Measurements from ENCODE around the gene TESMIN.

Gene TESMIN

GRCh38 chr11:68680541-68681231 lies 70.6 kb downstream of the TESMIN start:
- DNase-seq: no peak

- DNase-seq: no peak
Observed at GRCh38 chr11:68678031-68678441, 73.3 kb downstream of the TESMIN start.

- peak; percentile 78 for DNase-seq
Observed at GRCh38 chr11:68677432-68677831, 73.9 kb downstream of the TESMIN start.

- DNase-seq: no peak
Observed at GRCh38 chr11:68674461-68674860, 76.9 kb downstream of the TESMIN start.

GRCh38 chr11:68673991-68674390 lies 77.3 kb downstream of the TESMIN start:
- no peak for DNase-seq

GRCh38 chr11:68673306-68673945 lies 77.9 kb downstream of the TESMIN start:
- no peak for DNase-seq

- no peak for DNase-seq
Observed at GRCh38 chr11:68670208-68670992, 80.9 kb downstream of the TESMIN start.

GRCh38 chr11:68669301-68670090 lies 81.8 kb downstream of the TESMIN start:
- no peak for DNase-seq

- DNase-seq: no peak
Observed at GRCh38 chr11:68667511-68668500, 83.5 kb downstream of the TESMIN start.

GRCh38 chr11:68666849-68667248 lies 84.5 kb downstream of the TESMIN start:
- DNase-seq: no peak

- no peak for DNase-seq
Observed at GRCh38 chr11:68665436-68665835, 85.9 kb downstream of the TESMIN start.

GRCh38 chr11:68664906-68665305 lies 86.4 kb downstream of the TESMIN start:
- DNase-seq: no peak

GRCh38 chr11:68664141-68664540 lies 87.2 kb downstream of the TESMIN start:
- DNase-seq: no peak

GRCh38 chr11:68663482-68664010 lies 87.8 kb downstream of the TESMIN start:
- no peak for DNase-seq

- DNase-seq: no peak
Observed at GRCh38 chr11:68661697-68662603, 89.4 kb downstream of the TESMIN start.

GRCh38 chr11:68661014-68661413 lies 90.3 kb downstream of the TESMIN start:
- DNase-seq: no peak

- no peak for DNase-seq
Observed at GRCh38 chr11:68660066-68660810, 91.1 kb downstream of the TESMIN start.

GRCh38 chr11:68659158-68659921 lies 92.0 kb downstream of the TESMIN start:
- DNase-seq: peak; percentile 86

- DNase-seq: no peak
Observed at GRCh38 chr11:68658661-68659060, 92.7 kb downstream of the TESMIN start.
